Panc1 (cell line): ENCODE data around the gene OPN4.

Experiments
- CTCF ChIP-seq: fragments of 450-650 bp; IDR thresholded peaks from 2 replicates; pipeline ENCODE4 v1.5.1; 2017; ENCODE audit warnings: mild to moderate bottlenecking
- POLR2AphosphoS5 ChIP-seq: IDR thresholded peaks from 2 replicates; pipeline ENCODE4 v1.6.1; 2012; ENCODE audit warnings: mild to moderate bottlenecking, low read depth, low read length, moderate library complexity
- TF ChIP-seq, protein P1 (sequence below), 2 experiments: IDR thresholded peaks; 2 replicates each; pipeline ENCODE4 v1.6.1; 2011 to 2012; ENCODE audit warnings: low read depth in 2 of 2, control low read depth in 1 of 2, low read length in 1 of 2, mild to moderate bottlenecking in 1 of 2, moderate library complexity in 1 of 2; ENCODE audit not compliant: insufficient read depth in 1 of 2

GRCh38 chr10:86648704-86649427, 5.5 kb upstream of the OPN4 start:
- TF ChIP-seq CTCF (no peak), POLR2AphosphoS5 (no peak)
- TF ChIP-seq, protein P1, sequence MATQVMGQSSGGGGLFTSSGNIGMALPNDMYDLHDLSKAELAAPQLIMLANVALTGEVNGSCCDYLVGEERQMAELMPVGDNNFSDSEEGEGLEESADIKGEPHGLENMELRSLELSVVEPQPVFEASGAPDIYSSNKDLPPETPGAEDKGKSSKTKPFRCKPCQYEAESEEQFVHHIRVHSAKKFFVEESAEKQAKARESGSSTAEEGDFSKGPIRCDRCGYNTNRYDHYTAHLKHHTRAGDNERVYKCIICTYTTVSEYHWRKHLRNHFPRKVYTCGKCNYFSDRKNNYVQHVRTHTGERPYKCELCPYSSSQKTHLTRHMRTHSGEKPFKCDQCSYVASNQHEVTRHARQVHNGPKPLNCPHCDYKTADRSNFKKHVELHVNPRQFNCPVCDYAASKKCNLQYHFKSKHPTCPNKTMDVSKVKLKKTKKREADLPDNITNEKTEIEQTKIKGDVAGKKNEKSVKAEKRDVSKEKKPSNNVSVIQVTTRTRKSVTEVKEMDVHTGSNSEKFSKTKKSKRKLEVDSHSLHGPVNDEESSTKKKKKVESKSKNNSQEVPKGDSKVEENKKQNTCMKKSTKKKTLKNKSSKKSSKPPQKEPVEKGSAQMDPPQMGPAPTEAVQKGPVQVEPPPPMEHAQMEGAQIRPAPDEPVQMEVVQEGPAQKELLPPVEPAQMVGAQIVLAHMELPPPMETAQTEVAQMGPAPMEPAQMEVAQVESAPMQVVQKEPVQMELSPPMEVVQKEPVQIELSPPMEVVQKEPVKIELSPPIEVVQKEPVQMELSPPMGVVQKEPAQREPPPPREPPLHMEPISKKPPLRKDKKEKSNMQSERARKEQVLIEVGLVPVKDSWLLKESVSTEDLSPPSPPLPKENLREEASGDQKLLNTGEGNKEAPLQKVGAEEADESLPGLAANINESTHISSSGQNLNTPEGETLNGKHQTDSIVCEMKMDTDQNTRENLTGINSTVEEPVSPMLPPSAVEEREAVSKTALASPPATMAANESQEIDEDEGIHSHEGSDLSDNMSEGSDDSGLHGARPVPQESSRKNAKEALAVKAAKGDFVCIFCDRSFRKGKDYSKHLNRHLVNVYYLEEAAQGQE (IDR thresholded peaks at IDR 0.05; ENCODE audit: insufficient read depth in 1 of 2, low read depth in 2 of 2, low read length in 1 of 2), result no peak
